Fibroblast of villous mesenchyme (primary cell): ENCODE results near the gene ABHD17A. TPM values are rescaled to one million over a fixed set of nuclear protein-coding genes. Genes with fewer than 3 reads are reported as not detected.
"Not testable (repeated sequence)": the region's sequence is repeated elsewhere in the genome, so short reads cannot be mapped to it uniquely, and the experiment has no call there.

Source experiments
- DNase-seq: peaks from one replicate; pipeline ENCODE4 v3.0.0-alpha.2; 2010; ENCODE audit warnings: low read depth
- H3K4me3 ChIP-seq: 2 replicates; pipeline ENCODE4 v1.5.1; 2011; ENCODE audit warnings: low read depth, mild to moderate bottlenecking, low read length
- CTCF ChIP-seq: IDR thresholded peaks from 2 replicates; pipeline ENCODE4 v1.5.1; 2012; ENCODE audit warnings: low read depth, mild to moderate bottlenecking, low read length; ENCODE audit not compliant: insufficient read depth
- total RNA-seq: library from RNA; depleted of rRNA; stranded (reverse); fragments of >200 nt; gene quantifications from 2 replicates; pipeline ENCODE4 v1.2.3, GENCODE V29; 2012

The ABHD17A gene
- total RNA-seq, 1 donor, result 45.8 TPM

GRCh38 chr19:1882786-1883692, 2.3 kb downstream of the ABHD17A start:
- TF ChIP-seq CTCF, result no peak
- peak overlapping the region; percentile 96 for H3K4me3 ChIP-seq
- DNase-seq, result no peak

GRCh38 chr19:1882089-1882785, 3.1 kb downstream of the ABHD17A start:
- no peak overlapping the region for H3K4me3 ChIP-seq
- TF ChIP-seq CTCF, result no peak
- no peak for DNase-seq

GRCh38 chr19:1881393-1882088, 3.8 kb downstream of the ABHD17A start:
- not testable (repeated sequence) for H3K4me3 ChIP-seq, DNase-seq

- no peak for TF ChIP-seq CTCF
- H3K4me3 ChIP-seq, result no peak overlapping the region
- no peak for DNase-seq
Measured at GRCh38 chr19:1880611-1881392, 4.5 kb downstream of the ABHD17A start.

GRCh38 chr19:1879982-1880381, 5.3 kb downstream of the ABHD17A start:
- not testable (repeated sequence) for H3K4me3 ChIP-seq, DNase-seq

- not testable (repeated sequence) for DNase-seq
Measured at GRCh38 chr19:1878583-1878982, 6.7 kb downstream of the ABHD17A start.

GRCh38 chr19:1877280-1877660, 8.0 kb downstream of the ABHD17A start:
- DNase-seq, H3K4me3 ChIP-seq: not testable (repeated sequence)

More at GRCh38 chr19:1878583-1878982, 6.7 kb downstream of the ABHD17A start:
- not testable (repeated sequence) for H3K4me3 ChIP-seq

- DNase-seq, result not testable (repeated sequence)
- H3K4me3 ChIP-seq, result peak overlapping the region; percentile 85
Measured at GRCh38 chr19:1876496-1877279, 8.6 kb downstream of the ABHD17A start.
